ENCODE measurements around the gene SPTBN2.
A peak's percentile ranks its signal among the peaks of the same experiment; 100 is the strongest.

SPTBN2 gene

GRCh38 chr11:66728693-66729385 lies at the start of gene SPTBN2:
TSS of gene SPTBN2 (minus strand) at chr11:66729216. CDS start at chr11:66721240, 7,976 bp downstream.
- DNase-seq (ENCODE audit: low read depth in 1 of 2, low spot score in 1 of 2): no peak

- no peak for DNase-seq (ENCODE audit: low read depth in 1 of 2, low spot score in 1 of 2)
Observed at GRCh38 chr11:66768818-66769217, 39.8 kb upstream of the SPTBN2 start.

- DNase-seq (ENCODE audit: low read depth in 1 of 2, low spot score in 1 of 2): no peak
Observed at GRCh38 chr11:66768088-66768521, 39.1 kb upstream of the SPTBN2 start.

- no peak for DNase-seq (ENCODE audit: low read depth in 1 of 2, low spot score in 1 of 2)
Observed at GRCh38 chr11:66767666-66768065, 38.6 kb upstream of the SPTBN2 start.

GRCh38 chr11:66766681-66767080 lies 37.7 kb upstream of the SPTBN2 start:
- DNase-seq (ENCODE audit: low read depth in 1 of 2, low spot score in 1 of 2): no peak

GRCh38 chr11:66762088-66762487 lies 33.1 kb upstream of the SPTBN2 start:
- DNase-seq (ENCODE audit: low read depth in 1 of 2, low spot score in 1 of 2): no peak

- no peak for DNase-seq (ENCODE audit: low read depth in 1 of 2, low spot score in 1 of 2)
Observed at GRCh38 chr11:66752148-66752547, 23.1 kb upstream of the SPTBN2 start.

GRCh38 chr11:66749091-66749490 lies 20.1 kb upstream of the SPTBN2 start:
- no peak for DNase-seq (ENCODE audit: low read depth in 1 of 2, low spot score in 1 of 2)

GRCh38 chr11:66747480-66747879 lies 18.5 kb upstream of the SPTBN2 start:
- DNase-seq (ENCODE audit: low read depth in 1 of 2, low spot score in 1 of 2): no peak

- DNase-seq (ENCODE audit: low read depth in 1 of 2, low spot score in 1 of 2): peak in 1 of 2 donors; percentile 12
Observed at GRCh38 chr11:66745356-66746235, 16.6 kb upstream of the SPTBN2 start.

GRCh38 chr11:66744485-66745355 lies 15.7 kb upstream of the SPTBN2 start:
- peak; percentile 74 to 78 for DNase-seq (ENCODE audit: low read depth in 1 of 2, low spot score in 1 of 2)

GRCh38 chr11:66743271-66743968 lies 14.4 kb upstream of the SPTBN2 start:
- DNase-seq (ENCODE audit: low read depth in 1 of 2, low spot score in 1 of 2): no peak

- no peak for DNase-seq (ENCODE audit: low read depth in 1 of 2, low spot score in 1 of 2)
Observed at GRCh38 chr11:66741153-66741552, 12.1 kb upstream of the SPTBN2 start.

GRCh38 chr11:66739983-66740382 lies 11.0 kb upstream of the SPTBN2 start:
- DNase-seq (ENCODE audit: low read depth in 1 of 2, low spot score in 1 of 2): no peak

- no peak for DNase-seq (ENCODE audit: low read depth in 1 of 2, low spot score in 1 of 2)
Observed at GRCh38 chr11:66734215-66734614, 5.2 kb upstream of the SPTBN2 start.

GRCh38 chr11:66729447-66729846 lies 431 bp upstream of the SPTBN2 start:
- no peak for DNase-seq (ENCODE audit: low read depth in 1 of 2, low spot score in 1 of 2)

- no peak for DNase-seq (ENCODE audit: low read depth in 1 of 2, low spot score in 1 of 2)
Observed at GRCh38 chr11:66728038-66728692, 851 bp downstream of the SPTBN2 start.

- no peak for DNase-seq (ENCODE audit: low read depth in 1 of 2, low spot score in 1 of 2)
Observed at GRCh38 chr11:66727282-66728037, 1.6 kb downstream of the SPTBN2 start.

- no peak for DNase-seq (ENCODE audit: low read depth in 1 of 2, low spot score in 1 of 2)
Observed at GRCh38 chr11:66725647-66726046, 3.4 kb downstream of the SPTBN2 start.

Data from activated CD4-positive, alpha-beta T cell treated with anti-CD3 and anti-CD28 coated beads, Interleukin-2, amount 50 U/mL, for 24 hours (primary cell).